HG03521 (cell line): Measurements from ENCODE around the gene KLHDC4.
"Not testable (repeated sequence)": the region's sequence is repeated elsewhere in the genome, so short reads cannot be mapped to it uniquely, and the experiment has no call there.

Experiments
- ATAC-seq: cut with Tn5 transposase; IDR thresholded peaks from one replicate; pipeline ENCODE4 v1.9.1; 2021; ENCODE audit warnings: mild to moderate bottlenecking, moderate library complexity; ENCODE audit not compliant: unreplicated experiment

The KLHDC4 gene

GRCh38 chr16:87788730-87789436 is 23.1 kb upstream of the KLHDC4 start:
- ATAC-seq, result not testable (repeated sequence)

DNA sequence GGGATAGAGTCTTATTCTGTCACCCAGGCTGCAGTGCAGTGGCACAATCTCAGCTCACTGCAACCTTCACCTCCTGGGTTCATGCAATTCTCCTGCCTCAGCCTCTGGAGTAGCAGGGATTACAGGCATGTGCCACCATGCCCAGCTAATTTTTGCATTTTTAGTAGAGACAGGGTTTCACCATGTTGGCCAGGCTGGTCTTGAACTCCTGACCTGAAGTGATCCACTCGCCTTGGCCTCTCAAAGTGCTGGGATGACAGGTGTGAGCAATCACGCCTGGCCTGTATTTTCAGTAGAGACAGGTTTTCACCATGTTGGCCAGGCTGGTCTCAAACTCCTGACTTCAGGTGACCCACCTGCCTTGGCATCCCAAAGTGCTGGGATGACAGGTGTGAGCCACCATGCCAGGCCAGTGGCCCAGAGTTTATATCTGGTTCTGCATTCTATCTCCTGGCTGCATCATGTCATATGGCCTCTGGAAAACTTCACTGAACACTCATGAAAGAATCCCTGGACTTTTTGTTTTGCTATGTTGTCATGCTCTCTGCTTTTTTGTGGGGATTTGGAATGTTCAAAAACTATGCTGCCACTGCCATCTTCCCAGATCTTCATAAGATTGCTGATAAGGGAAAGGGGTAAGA is 21.8 kb upstream of the KLHDC4 start:
- ATAC-seq, result not testable (repeated sequence)

GRCh38 chr16:87784812-87785211 is 19.0 kb upstream of the KLHDC4 start:
- no peak for ATAC-seq

- ATAC-seq, result no peak
Observed at GRCh38 chr16:87782033-87782432, 16.2 kb upstream of the KLHDC4 start.

DNA sequence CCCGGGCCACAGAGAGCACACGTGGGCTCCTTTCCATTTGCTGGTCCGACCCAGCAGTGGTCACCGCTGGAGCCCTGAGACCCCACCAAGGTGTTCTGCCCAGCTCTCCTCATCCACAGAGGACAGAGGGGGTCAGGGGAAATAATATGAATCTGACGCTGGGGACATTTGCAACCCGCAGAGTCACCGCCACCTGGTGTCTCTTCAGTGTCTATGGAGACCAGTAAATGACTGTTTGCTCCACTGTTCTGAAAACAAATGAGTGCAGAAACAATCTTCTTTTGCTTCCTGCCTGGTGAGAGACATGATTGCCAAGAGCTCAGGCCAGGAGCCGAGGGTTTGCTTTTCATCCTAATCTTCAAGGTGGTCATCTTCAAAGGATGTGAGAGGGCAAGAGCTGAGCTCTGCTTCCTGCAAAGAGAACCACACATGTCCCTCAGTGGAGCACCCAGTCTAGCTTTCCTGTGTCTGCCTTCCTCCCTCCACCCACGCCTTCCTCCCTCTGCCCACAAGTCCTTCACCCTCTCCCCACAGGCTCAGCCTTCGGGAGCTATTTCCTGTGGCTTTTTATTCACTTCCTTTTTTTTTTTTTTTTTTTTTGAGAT is 14.7 kb upstream of the KLHDC4 start:
- no peak for ATAC-seq

GRCh38 chr16:87778830-87779579 is 13.2 kb upstream of the KLHDC4 start:
- ATAC-seq, result peak; percentile 40

DNA sequence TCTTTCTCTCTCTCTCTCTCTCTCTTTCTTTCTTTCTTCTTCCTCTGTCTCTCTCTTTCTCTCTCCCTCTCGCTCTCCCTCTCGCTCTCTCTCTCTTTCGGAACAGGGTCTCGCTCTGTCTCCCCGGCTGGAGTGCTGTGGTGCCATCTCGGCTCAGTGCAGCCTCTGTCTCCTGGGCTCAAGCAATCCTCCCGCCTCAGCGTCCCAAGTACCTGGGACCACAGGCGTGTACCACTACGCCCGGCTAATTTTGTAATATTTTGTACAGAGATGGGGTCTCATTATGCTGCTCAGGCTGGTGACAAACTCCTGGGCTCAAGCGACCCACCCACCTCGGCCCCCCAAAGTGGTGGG is 12.7 kb upstream of the KLHDC4 start:
- no peak for ATAC-seq

DNA sequence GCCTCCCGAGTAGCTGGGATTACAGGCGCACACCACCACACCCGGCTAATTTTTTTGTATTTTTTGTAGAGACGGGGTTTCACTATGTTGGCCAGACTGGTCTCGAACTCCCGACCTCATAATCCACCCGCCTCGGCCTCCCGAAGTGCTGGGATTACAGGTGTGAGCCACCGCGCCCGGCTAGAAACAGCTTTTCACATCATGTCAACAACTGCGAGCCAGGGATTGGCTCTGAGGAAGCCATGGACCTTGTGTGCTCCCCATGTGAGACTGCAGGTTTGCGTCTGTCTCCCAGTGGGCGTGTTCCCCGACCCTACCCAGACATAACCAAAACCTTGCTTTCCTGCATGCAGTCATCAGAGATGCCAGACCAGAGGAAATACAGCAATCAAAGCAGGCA is 8.1 kb upstream of the KLHDC4 start:
- ATAC-seq, result not testable (repeated sequence)

- ATAC-seq, result not testable (repeated sequence)
Observed at GRCh38 chr16:87767456-87767855, 1.7 kb upstream of the KLHDC4 start.

DNA sequence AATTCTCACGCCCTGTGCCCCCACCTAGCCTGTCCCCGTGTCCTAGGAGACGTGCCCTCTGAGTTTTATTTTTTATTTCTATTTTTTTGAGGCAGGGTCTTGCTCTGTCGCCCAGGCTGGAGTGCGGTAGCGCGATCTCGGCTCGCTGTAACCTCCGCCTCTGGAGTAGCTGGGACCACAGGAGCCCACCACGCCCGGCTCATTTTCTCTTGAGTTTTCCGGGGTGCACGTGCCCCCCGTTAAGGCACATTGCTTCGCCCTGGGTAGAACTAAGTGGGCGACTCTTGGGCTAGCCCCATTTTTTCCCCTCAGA is 655 bp upstream of the KLHDC4 start:
- no peak for ATAC-seq

GRCh38 chr16:87765473-87765775 is 362 bp downstream of the KLHDC4 start:
- ATAC-seq, result peak; percentile 44

DNA sequence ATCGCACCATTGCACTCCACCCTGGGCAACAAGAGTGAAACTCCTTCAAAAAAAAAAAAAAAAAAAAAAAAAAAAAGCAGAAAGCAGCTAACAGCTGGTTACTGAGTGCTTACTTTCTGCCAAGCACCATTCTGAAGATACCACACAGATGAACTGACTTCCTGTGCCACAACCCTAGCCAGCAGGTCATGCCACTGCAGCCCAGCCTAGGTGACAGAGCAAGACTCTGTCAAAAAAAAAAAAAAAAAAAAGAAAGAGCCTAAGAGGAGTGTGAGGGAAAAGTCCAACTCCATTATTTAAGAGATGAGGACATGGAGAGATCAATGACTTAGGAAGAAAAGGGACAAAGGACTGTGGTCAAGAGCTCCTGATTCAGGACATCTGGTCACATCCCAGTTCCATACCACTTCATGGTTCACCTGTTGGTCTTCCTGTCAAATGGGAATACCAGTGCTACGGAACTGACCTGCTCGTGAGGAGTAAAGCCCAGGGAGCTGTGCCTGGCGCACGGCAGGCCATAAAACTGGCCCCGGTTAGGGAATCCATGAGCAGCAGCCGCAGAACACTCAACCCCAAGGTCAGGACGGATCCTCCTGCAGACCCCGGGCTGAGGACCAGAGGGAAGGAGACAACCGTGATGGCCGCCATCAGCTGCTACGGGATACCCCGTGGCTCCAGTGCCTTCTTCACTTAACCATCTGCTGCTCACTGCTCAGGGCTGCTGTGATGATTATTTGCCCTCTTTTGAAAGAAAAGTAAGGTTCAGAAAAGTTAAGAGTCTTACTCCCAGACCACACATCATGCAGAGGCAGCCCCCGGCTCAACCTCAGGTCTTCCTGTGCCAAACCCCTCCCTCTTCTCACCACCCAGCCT is 950 bp downstream of the KLHDC4 start:
- ATAC-seq, result no peak

GRCh38 chr16:87762620-87763019 is 3.2 kb downstream of the KLHDC4 start:
- no peak for ATAC-seq

- ATAC-seq, result no peak
Observed at GRCh38 chr16:87762071-87762571, 3.7 kb downstream of the KLHDC4 start.

- no peak for ATAC-seq
Observed at GRCh38 chr16:87761060-87761459, 4.7 kb downstream of the KLHDC4 start.

DNA sequence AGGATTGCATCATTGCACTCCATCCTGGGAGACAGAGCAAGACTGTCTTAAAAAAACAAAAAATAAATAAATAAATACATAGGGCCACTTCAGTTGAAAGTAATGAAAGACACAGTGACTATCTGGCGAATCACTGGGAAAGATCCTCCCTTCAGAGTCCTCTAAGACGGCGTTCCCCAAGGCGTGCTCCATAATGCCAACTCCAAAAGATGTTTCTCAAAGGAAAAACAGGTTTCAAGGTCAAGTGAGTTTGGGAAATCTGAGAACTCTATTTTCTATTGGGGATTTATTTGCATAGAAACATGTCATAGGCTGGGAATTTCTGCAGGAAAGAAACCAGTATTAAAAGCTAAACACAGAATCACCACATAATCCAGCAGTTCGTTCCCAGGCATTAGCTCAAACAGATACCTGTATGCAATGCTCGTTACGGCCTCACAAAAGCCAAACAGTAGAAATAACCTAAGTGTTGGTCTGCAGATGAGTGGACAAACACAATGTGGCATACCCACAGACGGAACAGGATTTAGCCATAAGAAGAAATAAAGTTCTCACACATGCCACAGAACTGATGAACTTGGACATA is 7.9 kb downstream of the KLHDC4 start:
- ATAC-seq, result no peak

DNA sequence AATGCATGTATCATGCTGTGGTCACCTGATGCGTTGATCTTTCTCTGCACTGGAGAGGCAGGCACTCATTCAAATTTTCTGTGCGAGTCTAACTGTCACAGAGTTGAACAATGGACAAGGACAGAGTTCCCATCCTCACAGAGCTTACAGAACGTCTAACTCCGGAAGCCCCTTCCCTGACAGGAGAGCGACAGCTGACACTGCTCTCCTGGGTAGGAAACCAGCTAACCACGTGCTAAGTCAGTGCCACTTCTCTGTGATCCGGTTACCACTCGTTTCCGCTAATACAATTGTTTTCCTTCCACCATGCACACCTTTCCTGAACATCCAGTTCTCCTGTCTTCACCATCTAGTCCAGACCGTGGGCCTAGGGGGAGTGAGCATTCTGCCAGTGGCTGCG is 11.3 kb downstream of the KLHDC4 start:
- ATAC-seq, result no peak

GRCh38 chr16:87747626-87748414 is 18.0 kb downstream of the KLHDC4 start:
- no peak for ATAC-seq

DNA sequence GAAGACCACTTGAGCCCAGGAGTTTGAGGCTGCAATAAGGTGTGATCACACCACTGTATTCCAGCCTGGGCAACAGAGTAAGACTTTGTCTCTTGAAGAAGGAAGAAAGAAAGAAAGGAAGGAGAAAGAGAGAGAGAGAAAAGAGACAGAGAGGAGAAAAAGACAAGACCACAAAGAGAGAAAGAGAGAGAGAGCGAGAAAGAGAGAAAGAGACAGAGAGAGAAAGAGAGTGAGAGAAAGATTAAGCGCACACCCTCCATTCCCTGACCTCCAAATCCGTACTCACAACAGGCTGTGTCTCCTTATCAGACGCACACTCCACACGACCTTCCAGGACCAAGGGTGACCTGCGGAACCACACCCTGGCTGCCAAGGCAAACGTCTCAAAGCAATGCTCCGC is 19.6 kb downstream of the KLHDC4 start:
- no peak for ATAC-seq
